Left lung (tissue), 10 donors: ENCODE results near the gene MSANTD1. TPM values are rescaled to one million over a fixed set of nuclear protein-coding genes. Genes with fewer than 3 reads are reported as not detected.

Experiments
- ATAC-seq: fragments of 200-7000 bp; cut with Tn5 transposase; one replicate; pipeline ENCODE4 v1.9.1; 2020; ENCODE audit warnings: moderate library complexity
- DNase-seq, 4 donors: peaks; one replicate each; pipeline ENCODE4 v3.0.0-alpha.2; 2013 to 2020
- H3K27ac ChIP-seq, 2 donors: fragments of 200-600 bp; sonication (generic) in 1 of 2; one replicate each; pipeline versions ENCODE4 v1.5.0 to v1.8.0; 2020 to 2021
- H3K27me3 ChIP-seq, 2 donors: fragments of 200-600 bp; sonication (generic) in 1 of 2; one replicate each; pipeline versions ENCODE4 v1.5.0 to v1.8.0; 2020 to 2021
- H3K36me3 ChIP-seq, 2 donors: fragments of 200-600 bp; sonication (generic) in 1 of 2; one replicate each; pipeline versions ENCODE4 v1.5.0 to v1.8.0; 2020 to 2021
- H3K4me1 ChIP-seq, 2 donors: fragments of 200-600 bp; one replicate each; pipeline ENCODE4 v1.8.0; 2021
- H3K4me3 ChIP-seq, 2 donors: fragments of 200-600 bp; sonication (generic) in 1 of 2; one replicate each; pipeline versions ENCODE4 v1.5.0 to v1.8.0; 2020 to 2021; ENCODE audit warnings: mild to moderate bottlenecking in 1 of 2
- H3K9me3 ChIP-seq, 2 donors: fragments of 200-600 bp; sonication (generic) in 1 of 2; one replicate each; pipeline versions ENCODE4 v1.5.0 to v1.8.0; 2020 to 2021
- CTCF ChIP-seq, 2 donors: fragments of 200-600 bp; sonication (generic) in 1 of 2; IDR thresholded peaks; one replicate each; pipeline versions ENCODE4 v1.5.0 to v1.8.0; 2021; ENCODE audit warnings: antibody characterized with exemption in 2 of 2
- intact Hi-C, 2 donors: fragments of 100-400 bp; cut with DNase I; formaldehyde crosslinking; loops; one replicate each; pipeline versions ENCODE4 v1.11.2 to v1.14.2; 2022
- polyA plus RNA-seq, 6 donors: library from polyadenylated mRNA; unstranded; fragments of 120-200 nt; gene quantifications; one replicate each; pipeline ENCODE4 v1.2.1, GENCODE V29; 2013; ENCODE audit not compliant: insufficient read length in 6 of 6
- total RNA-seq, 2 donors: library from RNA; stranded (reverse); fragmentation: NEBNext Ultra II Directional; extraction: Animal tissue kit (Norgen Biotek cat#: 25700); gene quantifications; one replicate each; pipeline ENCODE4 v1.2.1, GENCODE V29; 2021
- donor health status: DM: no; HTN: yes; CAD: no.
- donor health status: DM: no; HTN: no; CAD: no.

MSANTD1 gene
- total and polyA plus RNA-seq, 8 donors, result 0.54 to 1.4 (median 1.0) TPM

DNA sequence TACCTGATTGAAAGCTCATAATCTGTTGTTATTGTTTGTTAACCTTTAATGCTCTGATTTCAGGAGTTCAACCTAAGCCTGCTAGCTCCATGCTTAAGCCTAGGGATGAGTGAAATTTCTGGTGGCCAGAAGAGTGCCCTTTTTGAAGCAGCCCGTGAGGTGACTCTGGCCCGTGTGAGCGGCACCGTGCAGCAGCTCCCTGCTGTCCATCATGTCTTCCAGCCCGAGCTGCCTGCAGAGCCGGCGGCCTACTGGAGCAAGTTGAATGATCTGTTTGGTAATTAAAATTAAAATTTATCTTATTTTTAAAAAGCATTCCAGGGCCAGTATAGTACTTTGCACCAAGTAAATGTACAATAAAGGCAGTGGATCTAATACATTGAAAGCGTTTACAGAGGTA is 37.1 kb upstream of the MSANTD1 start:
- no peaks in the 10 kb centered on the region for H3K27me3 ChIP-seq
- ATAC-seq (no peak), DNase-seq (peak in 1 of 4 donors; percentile 56)
- no peaks in the 10 kb centered on the region for H3K9me3 ChIP-seq
- intact Hi-C loops, result no loop called here
- H3K36me3 ChIP-seq, result peaks cover 0 to 93% of the 10 kb centered on the region in 2 donors
- H3K4me1 ChIP-seq, result peaks cover 5 to 11% of the 10 kb centered on the region in 2 donors
- no peak overlapping the region for H3K4me3 ChIP-seq
- TF ChIP-seq CTCF (IDR thresholded peaks at IDR 0.05), result no peak
- no peak overlapping the region for H3K27ac ChIP-seq

- Histone ChIP-seq H3K27me3 (no peaks in the 10 kb centered on the region), H3K4me1 (peaks cover 5 to 6% of the 10 kb centered on the region in 2 donors), H3K9me3 (no peaks in the 10 kb centered on the region), H3K4me3 (no peak overlapping the region), H3K36me3 (peaks cover 0 to 93% of the 10 kb centered on the region in 2 donors), H3K27ac (no peak overlapping the region)
- no peak for ATAC-seq
- intact Hi-C loops, result no loop called here
- no peak for TF ChIP-seq CTCF (IDR thresholded peaks at IDR 0.05)
- DNase-seq, result peak in 1 of 4 donors; percentile 55
These were observed 36.4 kb upstream of the MSANTD1 start for GRCh38 chr4:3212391-3213105.

- no peak for ATAC-seq
- no peak for TF ChIP-seq CTCF (IDR thresholded peaks at IDR 0.05)
- H3K27me3 ChIP-seq, result no peaks in the 10 kb centered on the region
- H3K27ac ChIP-seq, result no peak overlapping the region
- intact Hi-C loops, result no loop called here
- no peaks in the 10 kb centered on the region for H3K9me3 ChIP-seq
- peaks cover 0 to 95% of the 10 kb centered on the region in 2 donors for H3K36me3 ChIP-seq
- H3K4me1 ChIP-seq, result peaks cover under 1 to 4% of the 10 kb centered on the region in 2 donors
- no peak for DNase-seq
- no peak overlapping the region for H3K4me3 ChIP-seq
These were observed 35.9 kb upstream of the MSANTD1 start for GRCh38 chr4:3213106-3213425.

- peaks cover 0 to 95% of the 10 kb centered on the region in 2 donors for H3K36me3 ChIP-seq
- no peak for TF ChIP-seq CTCF (IDR thresholded peaks at IDR 0.05)
These were observed 35.2 kb upstream of the MSANTD1 start for GRCh38 chr4:3213661-3214250.

DNA sequence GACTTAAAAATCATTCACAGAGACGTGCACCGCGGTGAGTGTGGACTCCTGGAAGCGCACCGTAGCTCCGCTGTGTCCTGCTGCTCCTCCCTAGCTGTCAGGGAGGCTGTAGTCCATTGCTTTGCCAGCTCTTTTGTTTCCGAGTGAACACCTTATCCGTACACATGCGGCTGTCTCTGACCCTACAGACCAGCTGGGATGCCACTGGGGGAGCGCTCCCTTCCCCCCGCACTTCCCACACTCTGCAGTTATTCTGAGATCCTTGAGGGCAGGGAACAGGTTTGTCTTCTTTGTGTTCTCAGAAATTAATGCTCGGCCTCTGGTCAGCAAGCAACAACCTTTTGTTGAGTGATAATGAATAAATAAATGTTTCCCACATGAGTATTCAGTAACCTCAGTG is 33.7 kb upstream of the MSANTD1 start:
- Histone ChIP-seq H3K4me1 (no peaks in the 10 kb centered on the region), H3K27ac (no peak overlapping the region), H3K36me3 (peaks cover 0 to 95% of the 10 kb centered on the region in 2 donors), H3K9me3 (no peaks in the 10 kb centered on the region), H3K4me3 (no peak overlapping the region), H3K27me3 (no peaks in the 10 kb centered on the region)
- no peak for TF ChIP-seq CTCF (IDR thresholded peaks at IDR 0.05)
- intact Hi-C loops, result no loop called here
- no peak for ATAC-seq
- peak in 1 of 4 donors; percentile 37 for DNase-seq

More at GRCh38 chr4:3213661-3214250, 35.2 kb upstream of the MSANTD1 start:
- ATAC-seq (no peak), DNase-seq (peak in 1 of 4 donors; percentile 36)
- intact Hi-C loops, result no loop called here
- Histone ChIP-seq H3K4me1 (no peaks in the 10 kb centered on the region), H3K27ac (no peak overlapping the region), H3K9me3 (no peaks in the 10 kb centered on the region), H3K27me3 (no peaks in the 10 kb centered on the region), H3K4me3 (no peak overlapping the region)
